HG02759 (cell line): ENCODE results near the gene TRMT61A.
"Not testable (repeated sequence)": the region's sequence is repeated elsewhere in the genome, so short reads cannot be mapped to it uniquely, and the experiment has no call there.

Experiments used
- ATAC-seq: cut with Tn5 transposase; IDR thresholded peaks from one replicate; pipeline ENCODE4 v1.9.1; 2021; ENCODE audit warnings: mild to moderate bottlenecking, moderate library complexity; ENCODE audit not compliant: unreplicated experiment

The TRMT61A gene

DNA sequence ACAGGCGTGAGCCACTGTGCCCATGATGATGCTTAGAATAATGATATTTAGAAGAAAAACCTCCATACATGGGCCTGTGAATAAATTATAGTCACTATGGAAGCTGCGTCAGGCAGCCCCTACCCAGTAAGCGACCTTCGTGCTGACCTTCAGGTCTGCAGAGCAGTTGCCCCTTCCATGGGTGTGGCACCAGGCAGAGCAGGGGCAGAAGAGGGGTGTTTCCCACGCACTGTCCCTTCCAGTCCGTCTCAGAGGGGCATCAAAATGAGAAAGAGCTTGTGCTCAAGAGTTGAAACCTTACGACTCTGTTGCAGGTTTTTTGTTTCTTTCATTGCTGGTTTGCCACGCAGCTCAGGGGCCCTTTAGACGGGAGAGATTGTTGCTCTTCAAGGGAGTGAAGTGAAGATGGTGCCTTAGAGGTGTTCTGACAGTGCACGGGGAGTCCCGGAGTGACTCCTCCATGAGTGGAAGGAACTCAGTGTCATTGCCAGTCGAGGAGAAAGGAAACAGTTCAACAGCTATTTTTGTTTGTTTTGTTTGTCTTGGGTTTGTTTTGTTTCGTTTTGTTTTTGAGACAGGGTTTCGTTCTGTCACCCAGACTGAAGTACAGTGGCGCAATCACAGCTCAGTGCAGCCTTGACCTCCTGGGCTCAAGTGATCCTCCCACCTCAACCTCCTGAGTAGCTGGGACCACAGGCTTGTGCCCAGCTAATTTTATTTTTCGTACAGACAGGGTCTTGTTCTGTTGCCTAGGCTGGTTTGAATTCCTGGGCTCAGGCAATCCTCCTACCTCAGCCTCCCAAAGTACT, 20.3 kb upstream of the TRMT61A start:
- ATAC-seq, result no peak

GRCh38 chr14:103509864-103510723, 18.9 kb upstream of the TRMT61A start:
- no peak for ATAC-seq

DNA sequence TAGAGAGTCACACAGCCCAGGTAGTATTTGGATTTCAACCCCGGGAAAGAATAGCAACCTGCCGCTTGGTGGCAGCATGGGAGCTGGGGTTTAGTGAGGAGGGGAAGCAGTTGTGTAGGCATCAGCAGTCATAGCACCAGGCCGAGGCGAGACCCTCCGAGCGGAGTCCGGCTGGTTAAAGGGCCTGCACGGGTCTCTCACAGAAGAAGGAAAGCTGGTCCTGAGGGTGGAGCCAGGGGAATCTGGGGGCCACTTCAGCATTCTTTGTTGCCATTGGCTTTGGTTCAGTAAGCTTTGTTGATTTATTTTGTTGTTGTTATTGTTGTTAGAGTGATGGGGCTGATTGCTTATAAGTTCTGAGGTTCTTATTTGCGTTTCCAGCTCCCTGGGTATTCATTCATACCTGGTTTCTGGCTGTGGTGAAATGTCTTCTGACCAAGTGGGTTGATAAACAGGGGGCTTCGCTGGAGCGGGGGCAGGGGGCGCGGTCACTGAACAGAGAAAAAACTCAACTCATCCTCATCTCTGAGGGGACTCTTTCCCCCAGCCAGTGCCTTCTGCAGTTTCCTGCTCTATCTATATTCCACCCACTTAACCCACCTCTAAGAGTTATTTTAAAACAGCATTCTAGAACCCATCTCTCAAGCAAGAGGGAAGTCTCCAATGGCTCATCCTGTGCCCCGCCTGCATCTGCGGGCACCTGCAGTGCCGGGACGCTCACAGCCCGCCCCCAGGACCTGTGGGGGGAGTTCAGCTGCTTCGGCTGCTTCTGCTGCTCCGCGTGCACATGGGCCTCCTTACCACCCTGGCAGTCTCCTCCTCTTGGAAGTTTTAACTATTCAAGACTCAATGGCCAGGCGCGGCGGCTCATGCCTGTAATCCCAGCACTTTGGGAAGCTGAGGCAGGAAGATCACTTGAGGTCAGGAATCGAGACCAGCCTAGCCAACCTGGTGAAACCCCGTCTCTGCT, 18.0 kb upstream of the TRMT61A start:
- ATAC-seq, result no peak

GRCh38 chr14:103512180-103512579, 16.8 kb upstream of the TRMT61A start:
- not testable (repeated sequence) for ATAC-seq

GRCh38 chr14:103512701-103513611, 16.0 kb upstream of the TRMT61A start:
- ATAC-seq, result no peak

- ATAC-seq, result no peak
These were observed 14.2 kb upstream of the TRMT61A start for GRCh38 chr14:103514596-103515421.

- ATAC-seq, result no peak
These were observed 12.4 kb upstream of the TRMT61A start for GRCh38 chr14:103516426-103517173.

- no peak for ATAC-seq
These were observed 11.8 kb upstream of the TRMT61A start for GRCh38 chr14:103517174-103517566.

GRCh38 chr14:103517721-103518421, 11.1 kb upstream of the TRMT61A start:
- no peak for ATAC-seq

DNA sequence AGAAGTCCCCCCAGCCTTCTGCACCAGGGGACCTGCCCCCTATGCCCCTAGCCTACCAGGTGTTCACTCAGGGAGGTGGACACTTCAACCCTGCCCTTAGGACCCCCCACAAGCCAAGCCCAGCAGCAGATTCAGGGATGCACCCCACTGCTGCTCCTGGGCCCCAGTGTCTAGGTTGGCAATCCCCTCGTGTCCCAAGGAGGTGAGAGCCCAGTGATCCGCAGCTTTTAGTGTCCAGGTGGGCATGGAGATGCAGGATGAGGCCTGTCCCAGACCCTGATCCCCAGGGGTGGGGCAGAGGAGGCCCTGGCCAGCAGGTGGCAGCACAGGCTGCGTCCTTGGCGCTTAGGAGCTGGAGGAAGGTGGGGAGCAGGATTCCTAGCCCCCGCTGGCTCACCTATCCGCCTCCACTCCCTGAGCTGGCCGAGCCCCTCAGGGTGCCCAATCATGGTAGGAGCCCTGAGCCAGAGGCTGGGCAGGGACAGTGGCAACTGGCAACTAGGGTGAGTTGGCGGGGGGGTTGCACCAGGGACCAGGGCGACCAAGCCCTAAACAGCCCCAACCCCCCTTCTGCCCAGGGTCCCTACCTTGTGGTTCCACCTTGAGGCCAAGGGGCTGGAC, 10.5 kb upstream of the TRMT61A start:
- ATAC-seq, result no peak

DNA sequence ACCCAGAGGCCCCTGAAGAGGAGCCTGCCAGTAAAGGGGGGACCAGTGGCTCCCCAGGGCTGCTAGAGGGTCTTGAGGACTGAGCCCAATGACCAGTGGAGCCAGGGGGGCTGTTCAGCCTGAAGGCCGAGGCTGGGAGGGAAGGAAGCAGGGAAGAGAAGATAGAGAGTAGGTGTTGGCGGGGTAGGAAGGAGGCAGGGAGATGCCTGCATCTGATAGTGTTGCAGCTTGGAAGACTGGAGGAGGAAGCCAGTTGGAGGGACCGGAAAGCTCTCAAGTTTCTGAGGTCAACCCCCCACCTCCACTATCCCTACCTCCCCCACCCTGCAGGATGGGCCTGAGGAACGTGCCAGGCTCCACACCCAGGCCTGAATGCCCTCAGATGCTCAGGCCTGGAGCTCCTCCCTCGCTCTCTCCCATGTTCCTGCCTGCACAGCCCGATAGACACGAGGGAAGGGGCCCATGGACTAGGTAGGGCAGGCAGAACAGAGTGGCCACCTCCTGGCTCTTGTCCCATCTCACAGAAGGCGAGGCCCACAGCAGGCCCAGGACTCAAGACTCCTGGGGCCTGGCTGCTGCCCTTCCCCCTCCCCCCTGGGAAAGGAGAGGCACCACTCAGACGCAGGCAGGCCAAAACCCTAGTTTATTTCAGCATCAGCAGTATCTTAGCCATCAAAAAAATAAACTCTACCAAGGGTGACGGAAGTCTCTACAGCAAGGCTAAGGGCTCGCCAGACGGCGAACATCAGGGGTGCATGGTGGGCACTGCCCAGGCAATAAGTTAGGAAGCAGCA, 9.8 kb upstream of the TRMT61A start:
- no peak for ATAC-seq

- no peak for ATAC-seq
These were observed 9.2 kb upstream of the TRMT61A start for GRCh38 chr14:103519837-103520212.

DNA sequence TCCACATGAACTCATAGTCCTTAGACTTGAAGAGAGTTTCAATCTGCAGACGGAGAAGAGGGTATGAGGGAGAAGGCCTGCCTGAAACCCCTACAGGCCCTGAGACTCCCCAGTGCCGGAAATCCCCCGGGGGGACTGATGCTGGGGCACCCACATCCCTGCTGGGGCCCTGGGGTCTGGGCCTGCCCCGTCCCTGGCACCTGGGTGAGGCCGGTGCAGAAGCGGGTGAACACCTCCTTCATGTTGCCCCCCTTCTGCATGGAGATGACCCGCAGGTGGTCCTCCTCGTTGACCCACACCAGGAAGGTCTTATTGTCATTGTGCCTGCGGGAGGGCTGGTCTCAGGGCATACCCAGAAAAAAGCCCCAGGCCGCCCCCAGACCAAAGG, 8.7 kb upstream of the TRMT61A start:
- no peak for ATAC-seq

GRCh38 chr14:103520657-103521437, 8.1 kb upstream of the TRMT61A start:
- no peak for ATAC-seq

- ATAC-seq, result no peak
These were observed 7.5 kb upstream of the TRMT61A start for GRCh38 chr14:103521438-103521950.
